Parathyroid adenoma (tissue), 2 donors: ENCODE data around the gene NOP56.

Source experiments
- H2AFZ ChIP-seq: fragments of 300-600 bp; sonication (generic); one replicate; pipeline ENCODE4 v1.7.0; 2017; ENCODE audit warnings: antibody characterized with exemption, mild to moderate bottlenecking
- H3K27ac ChIP-seq: fragments of 300-600 bp; sonication (generic); one replicate; pipeline ENCODE4 v1.7.0; 2017
- H3K27me3 ChIP-seq: fragments of 300-600 bp; sonication (generic); one replicate; pipeline ENCODE4 v1.7.0; 2017; ENCODE audit warnings: low read length; ENCODE audit not compliant: control insufficient read depth, insufficient read depth
- H3K36me3 ChIP-seq: fragments of 300-600 bp; sonication (generic); one replicate; pipeline ENCODE4 v1.7.0; 2017; ENCODE audit warnings: low read length; ENCODE audit not compliant: control insufficient read depth, insufficient read depth
- H3K4me1 ChIP-seq: fragments of 300-600 bp; sonication (generic); one replicate; pipeline ENCODE4 v1.7.0; 2017; ENCODE audit warnings: control low read depth
- H3K4me2 ChIP-seq: fragments of 300-600 bp; sonication (generic); one replicate; pipeline ENCODE4 v1.7.0; 2017; ENCODE audit warnings: low read length
- H3K4me3 ChIP-seq: fragments of 300-600 bp; sonication (generic); one replicate; pipeline ENCODE4 v1.7.0; 2017; ENCODE audit warnings: low read depth, low read length
- H3K79me2 ChIP-seq: fragments of 300-600 bp; sonication (generic); one replicate; pipeline ENCODE4 v1.7.0; 2017; ENCODE audit warnings: control low read depth
- H3K9ac ChIP-seq: fragments of 300-600 bp; sonication (generic); one replicate; pipeline ENCODE4 v1.7.0; 2017; ENCODE audit warnings: mild to moderate bottlenecking
- H3K9me3 ChIP-seq: fragments of 300-600 bp; sonication (generic); one replicate; pipeline ENCODE4 v1.7.0; 2017; ENCODE audit warnings: low read length; ENCODE audit not compliant: control insufficient read depth
- TF ChIP-seq, protein P1 (sequence below): fragments of 300-600 bp; sonication (generic); IDR thresholded peaks from one replicate; pipeline ENCODE4 v1.7.0; 2017; ENCODE audit warnings: antibody characterized with exemption, mild to moderate bottlenecking
- donor health status: primary hyperparathyroidism.

Gene NOP56

DNA sequence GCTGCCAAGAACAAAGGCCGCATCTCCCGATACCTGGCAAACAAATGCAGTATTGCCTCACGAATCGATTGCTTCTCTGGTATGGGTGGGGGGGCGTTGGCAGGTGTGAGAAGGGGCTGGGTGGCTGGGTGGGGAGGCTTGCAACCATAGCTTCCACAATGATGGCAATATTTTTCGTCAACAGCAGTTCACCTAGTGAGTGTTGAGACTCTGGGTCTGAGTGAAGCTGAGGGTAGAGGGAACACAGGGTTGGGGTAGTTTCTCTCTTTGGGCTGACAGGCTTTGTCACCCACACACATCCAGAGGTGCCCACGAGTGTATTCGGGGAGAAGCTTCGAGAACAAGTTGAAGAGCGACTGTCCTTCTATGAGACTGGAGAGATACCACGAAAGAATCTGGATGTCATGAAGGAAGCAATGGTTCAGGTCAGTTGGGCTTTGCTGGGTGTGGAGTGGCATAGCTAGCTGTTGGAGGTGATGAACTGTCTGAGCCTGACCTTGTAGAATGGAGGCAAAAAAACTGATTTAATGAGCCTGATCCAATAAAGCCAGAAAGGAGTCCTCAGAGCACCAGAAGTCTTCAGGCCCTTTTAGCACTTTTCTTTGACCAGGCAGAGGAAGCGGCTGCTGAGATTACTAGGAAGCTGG is 4.2 kb downstream of the NOP56 start:
- Histone ChIP-seq H3K79me2 (peaks cover 8% of the 10 kb centered on the region), H3K4me2 (no peak overlapping the region), H3K27me3 (no peaks in the 10 kb centered on the region), H3K4me3 (no peak overlapping the region), H3K4me1 (peaks cover 3% of the 10 kb centered on the region), H3K27ac (no peak overlapping the region), H3K9me3 (no peaks in the 10 kb centered on the region), H3K36me3 (no peaks in the 10 kb centered on the region), H3K9ac (no peak overlapping the region), H2AFZ (no peak overlapping the region)
- TF ChIP-seq, protein P1, sequence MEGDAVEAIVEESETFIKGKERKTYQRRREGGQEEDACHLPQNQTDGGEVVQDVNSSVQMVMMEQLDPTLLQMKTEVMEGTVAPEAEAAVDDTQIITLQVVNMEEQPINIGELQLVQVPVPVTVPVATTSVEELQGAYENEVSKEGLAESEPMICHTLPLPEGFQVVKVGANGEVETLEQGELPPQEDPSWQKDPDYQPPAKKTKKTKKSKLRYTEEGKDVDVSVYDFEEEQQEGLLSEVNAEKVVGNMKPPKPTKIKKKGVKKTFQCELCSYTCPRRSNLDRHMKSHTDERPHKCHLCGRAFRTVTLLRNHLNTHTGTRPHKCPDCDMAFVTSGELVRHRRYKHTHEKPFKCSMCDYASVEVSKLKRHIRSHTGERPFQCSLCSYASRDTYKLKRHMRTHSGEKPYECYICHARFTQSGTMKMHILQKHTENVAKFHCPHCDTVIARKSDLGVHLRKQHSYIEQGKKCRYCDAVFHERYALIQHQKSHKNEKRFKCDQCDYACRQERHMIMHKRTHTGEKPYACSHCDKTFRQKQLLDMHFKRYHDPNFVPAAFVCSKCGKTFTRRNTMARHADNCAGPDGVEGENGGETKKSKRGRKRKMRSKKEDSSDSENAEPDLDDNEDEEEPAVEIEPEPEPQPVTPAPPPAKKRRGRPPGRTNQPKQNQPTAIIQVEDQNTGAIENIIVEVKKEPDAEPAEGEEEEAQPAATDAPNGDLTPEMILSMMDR, result no peak

DNA sequence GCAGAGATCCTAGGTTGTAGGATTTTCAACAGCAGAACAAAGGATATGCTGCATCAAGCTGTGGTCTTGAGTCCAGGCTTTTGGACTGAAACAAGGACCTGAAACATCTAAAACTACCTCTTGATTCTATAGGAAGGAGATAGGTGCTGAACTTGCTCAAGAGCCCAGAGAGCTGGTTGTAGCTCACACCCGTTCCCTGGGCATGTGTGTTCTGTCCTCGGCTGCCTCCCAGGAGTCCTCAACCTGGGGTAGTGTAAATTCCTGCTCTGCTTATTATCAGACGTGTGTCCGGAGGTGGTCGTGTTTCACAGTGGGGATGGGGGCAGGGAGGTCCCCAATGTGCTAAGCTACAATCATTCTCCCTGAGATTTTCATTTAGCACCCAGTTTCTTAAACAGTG is 4.8 kb downstream of the NOP56 start:
- no peaks in the 10 kb centered on the region for H3K9me3 ChIP-seq
- H3K27me3 ChIP-seq, result no peaks in the 10 kb centered on the region
- peaks cover 12% of the 10 kb centered on the region for H3K79me2 ChIP-seq
- no peak overlapping the region for H3K4me3 ChIP-seq
- H3K4me2 ChIP-seq, result no peak overlapping the region
- no peak overlapping the region for H2AFZ ChIP-seq
- H3K4me1 ChIP-seq, result peaks cover 3% of the 10 kb centered on the region
- no peak overlapping the region for H3K9ac ChIP-seq
- no peak overlapping the region for H3K27ac ChIP-seq
- no peaks in the 10 kb centered on the region for H3K36me3 ChIP-seq
- TF ChIP-seq, protein P1, result no peak

DNA sequence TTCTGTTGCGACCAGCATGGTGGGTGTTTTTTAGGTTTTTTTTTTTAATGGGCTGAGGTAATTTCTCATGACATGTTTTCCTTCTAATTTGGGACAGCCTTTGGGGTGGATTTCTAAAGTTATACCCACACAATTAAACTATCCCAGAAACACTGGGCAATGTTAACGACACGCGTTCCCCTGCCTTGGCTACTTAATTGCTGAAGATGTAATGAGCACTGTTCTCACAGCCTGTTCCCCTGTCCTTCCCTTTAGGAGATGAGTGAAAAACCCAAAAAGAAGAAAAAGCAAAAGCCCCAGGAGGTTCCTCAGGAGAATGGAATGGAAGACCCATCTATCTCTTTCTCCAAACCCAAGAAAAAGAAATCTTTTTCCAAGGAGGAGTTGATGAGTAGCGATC is 5.2 kb downstream of the NOP56 start:
- Histone ChIP-seq H3K4me3 (no peak overlapping the region), H3K4me1 (peaks cover 3% of the 10 kb centered on the region), H3K4me2 (no peak overlapping the region), H2AFZ (no peak overlapping the region), H3K36me3 (no peaks in the 10 kb centered on the region), H3K79me2 (peaks cover 10% of the 10 kb centered on the region), H3K9me3 (no peaks in the 10 kb centered on the region), H3K27me3 (no peaks in the 10 kb centered on the region), H3K27ac (no peak overlapping the region), H3K9ac (no peak overlapping the region)
- TF ChIP-seq, protein P1, result no peak

DNA sequence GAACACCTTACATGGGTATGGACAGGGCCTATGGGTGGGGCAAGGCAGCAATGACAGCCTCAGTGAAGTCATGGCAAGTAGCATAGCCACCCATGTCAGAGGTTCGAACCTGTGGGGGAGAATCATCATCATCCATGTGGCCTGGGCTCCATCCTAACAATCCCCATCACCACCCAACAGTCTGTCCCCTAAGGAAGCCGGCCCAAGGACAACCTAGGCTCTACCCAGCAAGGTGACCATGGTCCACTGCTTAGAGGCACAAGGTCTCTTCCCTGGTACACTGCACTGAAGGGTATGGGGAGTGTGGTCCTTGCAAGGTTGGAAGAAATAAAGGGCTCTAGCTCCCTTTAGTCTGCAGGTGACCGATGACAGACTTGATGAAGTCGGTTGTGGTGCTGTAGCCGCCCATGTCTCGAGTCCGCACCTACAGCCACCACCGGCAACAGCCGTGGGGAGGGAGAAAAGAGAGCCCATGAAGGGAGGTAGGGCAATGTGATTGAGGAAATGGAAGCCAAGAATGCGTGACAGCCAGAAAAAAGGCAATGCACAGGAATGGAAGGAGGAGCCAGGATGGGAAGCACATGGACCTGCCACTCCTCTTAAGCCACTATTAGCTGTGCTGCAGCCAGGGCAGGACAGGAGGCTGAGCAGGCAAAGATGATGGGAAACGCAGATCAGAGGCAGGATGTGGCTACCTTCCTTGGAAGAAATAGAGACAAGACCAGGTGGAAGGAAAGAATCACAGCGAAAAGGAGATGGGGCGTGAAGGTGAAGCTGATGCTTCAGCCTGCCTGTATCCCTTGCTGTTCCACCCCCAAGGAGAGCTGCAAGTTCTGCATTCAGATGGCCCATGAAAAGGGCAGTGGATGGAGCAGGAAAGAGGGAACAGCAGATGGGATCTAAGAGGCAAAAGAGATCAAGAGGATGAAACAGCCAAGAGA is 6.3 kb downstream of the NOP56 start:
- Histone ChIP-seq H3K79me2 (peaks cover 10% of the 10 kb centered on the region), H3K9ac (no peak overlapping the region), H3K4me3 (no peak overlapping the region), H3K4me1 (peaks cover 1% of the 10 kb centered on the region), H3K36me3 (no peaks in the 10 kb centered on the region), H2AFZ (no peak overlapping the region), H3K27me3 (no peaks in the 10 kb centered on the region), H3K9me3 (no peaks in the 10 kb centered on the region), H3K27ac (no peak overlapping the region), H3K4me2 (no peak overlapping the region)
- TF ChIP-seq, protein P1, result no peak
